NCI-H460 (cell line): ENCODE data around the gene RPS18. TPM values are rescaled to one million over a fixed set of nuclear protein-coding genes. Genes with fewer than 3 reads are reported as not detected.

ENCODE experiments used
- DNase-seq: peaks from one replicate; pipeline ENCODE4 v3.0.0-alpha.2; 2016; ENCODE audit warnings: low read depth; ENCODE audit errors: extremely low read depth
- total RNA-seq: library from RNA; depleted of rRNA; stranded (reverse); fragments of >200 nt; shearing (Covaris generic); gene quantifications from 2 replicates; pipeline ENCODE4 v1.2.3, GENCODE V29; 2014

The RPS18 gene
- total RNA-seq, 1 experiment from 2014 or later, result 4,945 TPM

GRCh38 chr6:33288921-33289783, 17.3 kb downstream of the RPS18 start, which contains the start of the genes PFDN6 and WDR46:
PFDN6 (plus strand) TSS chr6:33289601; CDS start chr6:33289857, 256 bp downstream.
WDR46 (minus strand) TSS chr6:33289239; CDS start chr6:33289170, 69 bp downstream.
- DNase-seq, result peak; percentile 73

- no peak for DNase-seq
These were observed 18.0 kb downstream of the RPS18 start for GRCh38 chr6:33289784-33290315.

GRCh38 chr6:33290459-33290858, 18.6 kb downstream of the RPS18 start:
- DNase-seq, result no peak

DNA sequence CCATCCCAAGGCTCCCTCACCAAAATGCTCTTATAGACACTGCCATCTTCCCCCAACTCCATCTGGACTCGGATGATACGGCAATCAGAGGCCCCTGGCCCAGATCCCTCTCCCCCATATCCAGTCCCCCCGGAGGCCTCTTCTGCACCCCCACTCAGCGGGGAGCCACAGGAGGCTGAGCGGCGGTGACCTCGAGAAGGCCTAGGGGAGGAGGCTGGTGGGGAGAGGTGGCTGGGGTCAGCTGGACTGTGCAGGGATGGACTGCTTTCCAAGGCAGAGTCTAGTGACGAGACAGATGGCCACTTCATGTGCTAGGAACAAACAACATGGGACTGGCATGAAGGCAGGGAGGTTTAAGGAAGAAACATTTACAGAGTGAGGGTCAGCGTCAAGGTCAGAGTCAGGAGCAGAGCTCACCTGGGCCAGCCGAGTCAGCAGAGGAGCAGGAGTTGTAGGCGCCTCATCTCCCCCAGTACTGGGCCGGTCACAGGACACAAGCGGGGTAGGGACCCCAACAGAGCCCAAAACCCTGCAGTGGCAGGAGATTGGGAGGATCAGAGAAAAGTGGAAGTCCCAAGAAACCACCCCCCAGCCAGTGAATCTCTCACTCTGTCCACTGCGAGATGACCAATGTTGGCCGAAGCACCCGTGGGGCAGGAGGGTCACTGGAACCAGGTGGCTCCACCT, 21.3 kb downstream of the RPS18 start:
- DNase-seq, result no peak

DNA sequence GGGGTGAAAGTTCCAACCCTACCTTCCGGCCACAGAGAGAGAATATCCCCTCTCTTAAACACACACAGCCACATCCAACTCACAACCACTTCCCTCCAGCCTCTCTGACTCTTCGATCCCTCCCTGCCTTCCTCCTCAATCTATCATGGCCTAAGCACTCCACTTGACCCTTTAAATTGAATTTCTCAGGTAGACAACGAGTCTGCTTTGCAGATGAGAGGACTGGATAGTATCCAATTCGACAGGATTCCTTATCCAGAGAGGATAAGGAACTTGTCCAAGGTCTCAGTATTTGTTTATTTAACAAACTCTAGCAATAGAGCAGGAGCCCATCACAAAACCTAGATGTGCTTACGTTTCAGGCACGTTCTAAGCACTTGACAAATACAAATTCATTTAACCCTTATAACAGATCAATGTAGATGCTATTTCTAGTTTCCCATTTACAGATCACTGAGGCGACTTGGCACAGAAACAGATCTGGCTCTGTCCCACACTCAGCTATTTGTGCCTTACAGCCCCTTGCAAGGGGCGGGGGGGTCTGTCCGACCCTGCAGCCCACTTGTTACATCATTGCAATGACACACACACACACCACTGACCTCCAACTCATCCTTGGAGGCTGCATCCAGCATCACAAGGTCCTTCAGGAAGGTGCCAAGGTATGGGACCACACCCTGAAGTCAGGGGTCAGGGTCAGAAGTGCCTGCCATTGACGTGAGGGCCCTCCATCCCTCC, 22.4 kb downstream of the RPS18 start:
- no peak for DNase-seq

- DNase-seq, result no peak
These were observed 23.9 kb downstream of the RPS18 start for GRCh38 chr6:33295621-33296369.

- no peak for DNase-seq
These were observed 25.0 kb downstream of the RPS18 start for GRCh38 chr6:33296797-33297405.

GRCh38 chr6:33297406-33297955, 25.6 kb downstream of the RPS18 start:
- no peak for DNase-seq

- no peak for DNase-seq
These were observed 26.3 kb downstream of the RPS18 start for GRCh38 chr6:33297956-33298772.

DNA sequence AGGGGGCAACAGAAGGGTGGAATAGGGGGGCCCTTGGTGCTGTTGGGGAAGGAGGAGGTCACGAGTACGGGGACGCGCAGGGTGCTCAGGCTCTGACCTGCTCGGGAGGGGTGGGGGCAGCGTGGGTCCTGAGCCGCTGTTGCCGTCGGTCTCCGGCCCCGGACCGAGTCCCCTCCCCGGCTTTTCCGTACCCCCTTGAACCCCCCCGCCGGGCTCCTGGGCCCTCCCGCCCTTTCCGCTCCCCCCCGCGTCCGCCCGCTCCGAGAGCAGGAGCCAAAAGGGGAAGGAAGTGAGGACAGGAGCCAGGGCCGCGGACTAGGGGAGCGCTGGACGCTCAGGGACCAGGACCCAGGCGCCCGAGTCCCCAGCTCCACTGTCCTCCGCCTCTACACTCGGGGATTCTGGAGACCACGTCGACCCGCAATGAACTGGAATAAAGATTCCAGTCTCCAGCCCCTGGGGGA, 26.9 kb downstream of the RPS18 start, which contains the start of gene RGL2:
RGL2 (minus strand) TSS at position 170 of the 464 bp plus-strand sequence. CDS start 332 bp downstream, outside the sequence.
- no peak for DNase-seq

DNA sequence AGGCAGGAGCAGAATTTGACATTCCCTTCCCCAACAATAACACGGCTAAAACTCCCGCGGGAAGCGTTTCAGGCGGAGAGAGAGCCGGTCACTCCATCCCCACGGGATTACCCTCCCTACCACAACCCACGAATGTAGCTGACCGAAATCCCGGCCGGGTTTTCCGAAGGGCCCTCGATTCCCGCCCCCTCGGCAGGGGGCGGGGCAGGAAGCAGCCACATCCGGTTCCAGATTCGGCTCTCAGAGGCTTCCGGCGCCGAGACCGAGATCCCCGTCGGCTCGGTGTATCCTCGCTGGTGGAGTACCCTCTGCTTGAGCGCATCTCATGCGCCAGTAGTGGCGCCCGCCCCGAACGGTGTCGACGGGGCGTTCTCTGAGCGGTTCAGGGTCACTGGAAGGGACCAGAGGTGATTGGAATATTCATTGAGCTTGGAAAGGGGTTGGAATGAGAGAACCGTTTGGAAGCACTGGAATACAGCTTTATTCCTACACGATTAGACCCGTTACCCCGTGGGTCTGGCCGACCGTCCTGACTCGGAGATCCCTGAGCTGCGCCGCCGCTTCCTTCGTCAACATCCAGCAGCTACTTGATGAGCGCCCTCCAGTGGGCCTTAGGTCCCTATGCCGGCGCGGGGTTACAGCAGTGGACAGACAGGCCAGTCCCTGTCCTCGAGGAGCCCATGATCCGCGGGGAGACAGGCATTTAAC, 27.5 kb downstream of the RPS18 start:
- DNase-seq, result peak; percentile 79

DNA sequence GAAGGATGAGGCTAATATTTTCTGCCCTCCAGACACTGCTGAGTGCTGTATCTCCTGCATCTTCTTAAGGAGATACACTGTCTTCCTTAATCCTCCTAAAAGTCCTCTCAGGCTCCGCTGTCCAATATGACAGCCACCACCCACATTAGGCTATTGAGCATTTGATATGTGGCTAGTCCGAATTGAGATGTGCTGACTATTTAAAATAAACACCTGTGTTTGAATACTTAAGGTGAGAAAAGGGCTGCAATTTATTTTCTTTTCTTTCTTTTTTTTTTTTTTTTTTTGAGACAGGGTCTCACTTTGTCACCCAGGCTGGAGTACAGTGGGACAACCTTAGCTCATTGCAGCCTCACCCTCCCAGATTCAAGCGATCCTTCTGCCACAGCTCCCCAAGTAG, 30.0 kb downstream of the RPS18 start:
- no peak for DNase-seq

GRCh38 chr6:33304216-33304615, 32.3 kb downstream of the RPS18 start:
- DNase-seq, result no peak

DNA sequence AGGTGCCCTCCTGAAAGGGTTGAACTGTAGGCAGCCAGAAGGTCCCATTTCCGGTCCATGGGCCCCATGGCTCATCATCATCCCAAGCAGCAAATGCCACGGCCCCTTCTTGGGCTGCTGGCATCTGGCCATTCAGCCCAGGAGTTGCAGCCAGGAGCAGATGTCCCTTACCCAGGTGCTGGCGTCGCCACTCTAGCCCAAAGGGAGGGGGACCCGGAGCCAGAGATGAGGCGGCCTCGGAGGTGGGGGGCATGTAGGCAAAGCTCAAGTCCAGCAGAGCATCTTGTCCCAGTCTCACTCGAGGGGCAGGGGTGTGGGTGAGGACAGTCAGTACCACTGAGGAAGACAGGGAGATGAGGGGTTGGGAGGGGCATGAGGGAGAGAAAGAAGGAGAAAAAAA, 33.2 kb downstream of the RPS18 start:
- no peak for DNase-seq

DNA sequence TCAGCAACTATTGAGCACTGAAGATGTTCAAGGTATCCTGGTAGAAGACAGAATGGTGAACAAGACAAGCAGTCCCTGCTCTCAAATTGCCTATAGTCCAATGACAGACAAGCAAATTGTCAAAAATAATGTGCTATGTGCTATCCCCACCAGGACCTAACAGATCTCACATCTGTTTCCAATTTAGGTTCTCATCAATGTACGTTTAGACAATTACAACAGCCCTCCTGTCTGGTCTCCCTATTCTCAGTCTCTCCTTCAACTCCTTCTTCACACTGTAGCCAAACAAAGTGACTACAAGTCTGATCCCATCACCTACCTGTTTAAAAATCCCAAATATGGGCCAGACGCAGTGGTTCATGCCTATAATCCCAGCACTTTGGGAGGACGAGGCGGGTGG, 34.5 kb downstream of the RPS18 start:
- DNase-seq, result no peak

DNA sequence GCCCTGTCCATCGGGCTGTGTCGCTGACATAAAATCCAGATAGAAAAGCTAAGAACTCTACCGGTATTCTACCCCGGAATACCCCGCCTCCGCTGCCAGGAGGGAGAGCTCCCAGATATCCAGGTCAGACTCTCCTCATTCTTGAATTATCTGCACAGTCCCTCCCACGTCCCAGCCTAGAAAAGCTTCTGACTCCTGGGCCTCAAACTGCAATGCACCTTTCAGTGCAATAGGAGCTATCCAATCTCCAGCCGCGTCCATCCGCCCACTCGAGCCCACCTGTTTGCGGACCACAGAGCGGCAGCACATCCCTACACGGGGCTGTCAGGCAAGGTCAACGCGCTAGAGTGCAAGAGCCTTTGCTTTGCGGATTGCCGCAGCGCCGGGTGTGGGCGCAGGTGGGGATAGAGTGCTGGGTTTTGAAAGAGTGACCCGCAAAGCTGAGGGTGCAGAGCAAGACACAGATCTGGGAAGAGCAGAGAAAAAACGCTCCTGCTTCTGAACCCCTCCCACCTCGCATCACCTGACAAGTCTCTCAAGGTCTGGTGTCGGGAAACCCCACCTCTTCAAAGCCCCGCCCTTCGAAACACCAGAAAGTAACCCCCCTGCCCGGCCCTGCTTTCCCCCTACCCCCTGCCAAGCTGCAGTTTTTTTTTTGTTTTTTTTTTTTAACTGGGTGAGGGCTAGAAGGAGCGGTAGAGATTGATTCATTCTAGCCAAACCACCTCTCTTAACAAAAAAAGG, 40.7 kb downstream of the RPS18 start:
- no peak for DNase-seq
